IPS-18c (cell line): ENCODE data around the gene TGDS.

Experiments
- H3K4me3 ChIP-seq: 2 replicates; pipeline ENCODE4 v1.7.0; 2013; ENCODE audit warnings: low read depth, mild to moderate bottlenecking, low read length, moderate library complexity; ENCODE audit not compliant: insufficient read depth
- H3K9me3 ChIP-seq: one replicate; pipeline ENCODE4 v1.6.1; 2013; ENCODE audit warnings: mild to moderate bottlenecking, low read length, moderate library complexity; ENCODE audit not compliant: control insufficient read depth, insufficient read depth

TGDS gene

GRCh38 chr13:94607939-94608338 lies 12.0 kb upstream of the TGDS start:
- Histone ChIP-seq H3K4me3 (no peak overlapping the region), H3K9me3 (no peaks in the 10 kb centered on the region)

DNA sequence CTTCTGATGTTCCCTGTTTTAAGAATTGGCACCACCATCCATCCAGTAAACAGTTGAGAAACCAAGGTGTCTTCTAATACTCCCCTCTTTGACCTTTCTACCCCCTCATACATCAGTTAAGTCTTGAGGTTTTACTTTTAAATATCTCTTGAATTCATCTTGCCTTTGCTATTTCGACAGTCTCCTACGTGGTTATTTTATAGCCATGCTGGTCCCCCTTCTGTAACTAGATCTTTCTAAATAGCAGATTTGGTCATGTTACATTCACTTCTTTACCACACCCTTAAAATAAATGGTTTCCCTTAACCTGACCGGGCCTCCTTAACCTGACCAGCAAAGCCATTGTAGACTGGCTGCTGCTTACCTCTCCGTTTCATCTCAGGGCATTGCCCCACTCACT lies 11.1 kb upstream of the TGDS start:
- Histone ChIP-seq H3K4me3 (no peak overlapping the region), H3K9me3 (no peaks in the 10 kb centered on the region)

- Histone ChIP-seq H3K9me3 (no peaks in the 10 kb centered on the region), H3K4me3 (peak overlapping the region; percentile 86)
Measured at GRCh38 chr13:94602467-94602866, 6.5 kb upstream of the TGDS start.

GRCh38 chr13:94601446-94602431 lies 5.8 kb upstream of the TGDS start, which contains the start of gene GPR180:
TSS of gene GPR180 (plus strand) at chr13:94601857. CDS start at chr13:94601928, 71 bp downstream.
- H3K4me3 ChIP-seq = peak within 1 kb of the TSS; percentile 86
- H3K9me3 ChIP-seq = no peaks in the 10 kb centered on the region

GRCh38 chr13:94599877-94600276 lies 3.9 kb upstream of the TGDS start:
- Histone ChIP-seq H3K9me3 (no peaks in the 10 kb centered on the region), H3K4me3 (no peak overlapping the region)

DNA sequence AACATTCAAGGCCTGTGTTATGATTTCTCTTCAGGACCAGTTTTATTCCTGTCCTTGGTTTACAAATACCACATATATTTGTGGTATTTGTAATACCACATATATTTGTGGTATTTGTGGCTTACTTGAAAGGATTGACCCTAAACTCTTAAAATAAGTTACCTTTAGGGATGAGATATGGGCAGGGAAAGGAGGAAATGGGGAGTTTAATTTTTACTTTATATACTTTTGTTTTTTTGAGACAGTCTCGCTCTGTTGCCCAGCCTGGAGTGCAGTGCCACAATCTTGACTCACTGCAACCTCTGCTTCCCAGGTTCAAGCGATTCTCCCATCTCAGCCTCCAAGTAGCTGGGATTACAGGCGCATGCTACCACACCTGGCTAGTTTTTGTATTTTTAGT lies 2.3 kb upstream of the TGDS start:
- H3K9me3 ChIP-seq = no peaks in the 10 kb centered on the region
- no peak overlapping the region for H3K4me3 ChIP-seq

GRCh38 chr13:94596575-94596971 lies 621 bp upstream of the TGDS start:
- peak overlapping the region; percentile 97; the same call in 1 of the 2 replicates for H3K4me3 ChIP-seq

DNA sequence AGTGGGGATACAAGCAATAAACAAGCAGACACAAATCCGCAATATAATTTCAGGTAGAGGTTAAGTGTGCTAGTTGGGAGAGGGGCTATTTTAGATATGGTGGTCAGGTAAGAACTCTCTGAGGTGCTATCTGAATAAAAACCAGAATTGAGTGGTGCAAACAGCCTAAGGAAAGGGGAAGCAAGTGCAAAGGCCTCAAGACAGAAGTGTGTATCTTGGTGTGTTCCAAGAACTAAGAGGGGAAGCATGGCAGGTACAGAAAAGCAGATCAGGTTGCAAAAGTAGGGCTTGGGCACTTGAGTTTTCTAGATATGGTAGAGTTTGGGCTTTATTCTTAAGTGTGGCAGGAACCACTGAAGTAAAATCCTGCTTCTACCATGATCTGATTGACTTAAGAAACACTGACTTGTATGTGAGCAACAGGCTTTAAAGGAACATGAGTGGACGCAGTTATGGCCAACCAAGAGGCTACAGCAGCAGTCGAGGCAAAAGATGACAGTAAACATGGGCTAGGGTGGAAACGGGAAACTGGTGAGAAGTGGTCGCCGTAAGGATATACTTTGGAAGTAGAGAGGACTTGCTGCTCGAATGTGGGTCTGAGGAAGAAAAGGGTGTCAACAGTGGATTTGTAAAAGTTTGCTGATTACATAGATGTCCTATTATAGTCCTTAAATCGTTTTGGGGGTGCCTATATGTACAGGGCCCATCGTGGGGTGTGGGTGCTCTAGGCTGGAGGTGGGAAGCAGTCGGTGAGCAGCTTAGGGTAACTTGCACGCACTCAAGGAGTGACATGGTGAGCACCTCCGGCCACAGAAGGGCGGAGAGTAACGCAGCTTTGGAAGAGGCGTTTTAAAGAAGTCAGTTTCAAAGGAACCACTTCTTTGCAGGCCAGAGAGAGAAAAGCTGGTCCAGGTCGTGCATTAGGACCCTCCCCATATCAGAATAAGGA lies 677 bp downstream of the TGDS start:
- peak overlapping the region; percentile 97 for H3K4me3 ChIP-seq
- no peaks in the 10 kb centered on the region for H3K9me3 ChIP-seq

More at GRCh38 chr13:94596575-94596971, 621 bp upstream of the TGDS start:
- H3K9me3 ChIP-seq = no peaks in the 10 kb centered on the region

GRCh38 chr13:94590744-94591143 lies 5.2 kb downstream of the TGDS start:
- Histone ChIP-seq H3K4me3 (no peak overlapping the region), H3K9me3 (no peaks in the 10 kb centered on the region)

DNA sequence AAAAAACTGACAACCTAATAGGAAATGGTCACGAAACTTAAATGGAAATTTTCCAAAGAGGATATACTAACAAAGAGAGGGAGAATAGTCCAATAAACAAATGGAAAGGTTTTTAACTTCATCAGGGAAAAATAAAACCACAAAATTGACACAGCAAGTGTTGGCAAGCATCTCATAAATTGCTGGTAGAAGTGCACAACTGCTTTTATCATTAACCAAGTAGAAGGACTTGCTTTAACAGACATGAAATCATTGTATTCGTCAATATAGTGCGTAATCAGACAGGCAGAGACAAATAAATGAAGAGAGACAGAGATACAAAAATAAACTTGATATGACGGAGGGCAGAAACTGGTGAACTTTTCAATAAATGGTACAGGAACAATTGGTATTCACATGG lies 7.4 kb downstream of the TGDS start:
- Histone ChIP-seq H3K9me3 (no peaks in the 10 kb centered on the region), H3K4me3 (no peak overlapping the region)

GRCh38 chr13:94586371-94586770 lies 9.6 kb downstream of the TGDS start:
- H3K4me3 ChIP-seq = no peak overlapping the region
- H3K9me3 ChIP-seq = no peaks in the 10 kb centered on the region

DNA sequence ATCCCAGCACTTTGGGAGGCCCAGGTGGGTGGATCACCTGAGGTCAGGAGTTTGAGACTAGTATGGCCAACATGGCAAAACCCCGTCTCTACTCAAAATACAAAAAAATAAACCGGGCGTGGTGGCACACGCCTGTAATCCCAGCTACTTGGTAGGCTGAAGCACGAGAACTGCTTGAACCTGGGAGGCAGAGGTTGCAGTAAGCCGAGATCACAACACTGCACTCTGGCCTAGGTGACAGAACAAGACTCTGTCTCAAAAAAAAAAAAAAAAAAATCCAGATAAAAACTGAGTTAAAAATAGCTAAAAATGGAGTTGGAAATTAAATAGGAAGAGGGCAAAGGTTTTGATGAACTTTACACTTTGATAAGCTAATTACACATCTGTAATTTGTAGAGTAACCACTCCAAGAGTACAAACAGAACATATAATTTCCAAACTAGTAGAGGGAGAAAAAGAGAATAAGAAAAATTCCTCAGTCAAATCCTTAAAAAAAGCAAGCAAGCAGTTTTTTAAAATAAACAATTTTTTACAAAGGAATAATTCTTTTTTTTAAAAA lies 10.3 kb downstream of the TGDS start:
- H3K4me3 ChIP-seq = no peak overlapping the region

GRCh38 chr13:94583926-94584325 lies 12.0 kb downstream of the TGDS start:
- no peak overlapping the region for H3K4me3 ChIP-seq
- no peaks in the 10 kb centered on the region for H3K9me3 ChIP-seq

More for the DNA sequence above, 10.3 kb downstream of the TGDS start:
- no peaks in the 10 kb centered on the region for H3K9me3 ChIP-seq

- Histone ChIP-seq H3K9me3 (no peaks in the 10 kb centered on the region), H3K4me3 (no peak overlapping the region)
Measured at GRCh38 chr13:94579063-94579462, 16.9 kb downstream of the TGDS start.

GRCh38 chr13:94569615-94570014 lies 26.3 kb downstream of the TGDS start:
- Histone ChIP-seq H3K4me3 (no peak overlapping the region), H3K9me3 (no peaks in the 10 kb centered on the region)

DNA sequence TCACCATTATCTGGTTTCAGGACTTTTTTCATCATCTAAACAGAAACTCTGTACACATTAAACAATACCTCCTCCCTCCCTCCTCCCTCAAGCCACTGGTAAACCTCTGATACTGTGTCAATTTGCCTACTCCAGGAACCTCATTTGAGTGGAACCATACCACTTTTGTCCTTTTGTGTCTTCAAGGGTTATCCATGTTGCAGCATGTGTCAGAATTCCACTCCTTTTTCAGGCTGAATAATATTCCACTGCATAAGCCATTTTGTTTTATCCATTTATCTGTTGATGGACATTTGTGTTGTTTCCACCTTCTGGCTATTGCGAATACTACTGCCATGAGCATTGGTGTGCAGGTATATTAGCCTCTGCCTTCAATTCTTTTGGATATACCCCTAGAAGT lies 27.5 kb downstream of the TGDS start:
- Histone ChIP-seq H3K4me3 (no peak overlapping the region), H3K9me3 (no peaks in the 10 kb centered on the region)

DNA sequence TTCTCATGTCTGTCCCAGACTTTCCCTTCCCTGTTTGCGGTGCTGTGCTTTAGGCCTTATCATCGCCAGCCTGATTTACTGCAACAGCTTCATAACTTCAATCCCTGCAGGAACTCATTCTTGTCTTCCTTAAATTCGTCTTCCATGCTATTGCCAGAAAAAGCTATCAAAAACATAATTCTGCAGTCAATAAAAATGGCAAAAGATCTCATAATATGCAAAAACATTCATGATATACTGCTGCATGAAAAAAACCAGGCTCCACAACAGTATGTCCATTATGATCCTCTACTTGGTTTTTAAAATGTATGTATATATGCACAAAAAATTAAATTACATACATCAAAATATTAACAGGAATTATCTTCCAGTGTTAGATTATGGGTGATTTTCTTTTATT lies 28.4 kb downstream of the TGDS start:
- no peak overlapping the region for H3K4me3 ChIP-seq
- no peaks in the 10 kb centered on the region for H3K9me3 ChIP-seq
